ENCODE results near the gene FBXO31.
A peak's percentile ranks its signal among the peaks of the same experiment; 100 is the strongest.

FBXO31 gene

DNA sequence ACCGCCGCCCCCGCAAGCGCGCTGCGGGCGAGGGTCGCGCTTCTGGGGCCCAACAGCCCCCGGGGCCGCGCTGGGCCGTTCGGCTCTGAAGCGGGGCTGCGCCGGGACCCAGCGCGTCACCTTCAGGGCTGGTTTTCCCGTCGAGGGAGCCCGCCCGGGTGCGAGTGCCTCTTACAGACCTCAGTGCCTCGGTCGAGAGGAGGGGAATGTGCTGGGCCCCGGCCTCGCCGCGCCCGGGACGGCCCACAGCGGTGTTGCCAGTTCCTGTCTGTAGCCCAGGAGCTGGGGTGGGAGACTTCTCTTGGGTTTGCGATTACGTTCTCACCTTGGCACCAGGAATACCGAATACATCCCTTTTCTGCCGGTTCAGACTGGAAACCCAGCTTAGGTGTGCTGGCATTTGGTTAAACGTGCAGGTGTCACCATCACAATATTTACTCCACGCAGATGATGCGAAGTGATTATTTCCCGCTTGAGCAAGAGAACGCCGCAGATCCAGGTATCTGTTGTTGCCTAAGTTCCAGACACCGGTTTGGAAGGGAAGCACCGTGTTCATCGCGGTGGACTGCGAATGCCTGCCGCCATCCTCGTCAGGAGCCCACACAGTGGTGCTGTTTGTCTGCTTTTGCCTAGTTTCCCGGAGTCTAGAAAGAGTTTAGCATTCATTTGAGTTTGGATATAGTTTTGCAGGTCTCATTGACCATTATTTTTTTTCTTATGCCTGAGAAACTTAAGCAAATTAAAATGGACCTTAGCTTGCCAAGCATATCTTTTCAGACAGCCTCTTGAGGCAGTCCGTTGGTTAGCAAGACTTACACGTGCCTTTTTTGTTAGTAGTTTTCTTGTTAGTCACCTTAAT is 9.5 kb upstream of the FBXO31 start:
- peak overlapping the region; percentile 48 for H3K4me3 ChIP-seq (replicated peaks; ENCODE audit: insufficient read depth, low read length)
- DNase-seq (ENCODE audit: low read depth in 1 of 2, low spot score in 1 of 2) = no peak
- peak overlapping the region; percentile 43 for H3K27ac ChIP-seq (replicated peaks)
- TF ChIP-seq, protein P1, sequence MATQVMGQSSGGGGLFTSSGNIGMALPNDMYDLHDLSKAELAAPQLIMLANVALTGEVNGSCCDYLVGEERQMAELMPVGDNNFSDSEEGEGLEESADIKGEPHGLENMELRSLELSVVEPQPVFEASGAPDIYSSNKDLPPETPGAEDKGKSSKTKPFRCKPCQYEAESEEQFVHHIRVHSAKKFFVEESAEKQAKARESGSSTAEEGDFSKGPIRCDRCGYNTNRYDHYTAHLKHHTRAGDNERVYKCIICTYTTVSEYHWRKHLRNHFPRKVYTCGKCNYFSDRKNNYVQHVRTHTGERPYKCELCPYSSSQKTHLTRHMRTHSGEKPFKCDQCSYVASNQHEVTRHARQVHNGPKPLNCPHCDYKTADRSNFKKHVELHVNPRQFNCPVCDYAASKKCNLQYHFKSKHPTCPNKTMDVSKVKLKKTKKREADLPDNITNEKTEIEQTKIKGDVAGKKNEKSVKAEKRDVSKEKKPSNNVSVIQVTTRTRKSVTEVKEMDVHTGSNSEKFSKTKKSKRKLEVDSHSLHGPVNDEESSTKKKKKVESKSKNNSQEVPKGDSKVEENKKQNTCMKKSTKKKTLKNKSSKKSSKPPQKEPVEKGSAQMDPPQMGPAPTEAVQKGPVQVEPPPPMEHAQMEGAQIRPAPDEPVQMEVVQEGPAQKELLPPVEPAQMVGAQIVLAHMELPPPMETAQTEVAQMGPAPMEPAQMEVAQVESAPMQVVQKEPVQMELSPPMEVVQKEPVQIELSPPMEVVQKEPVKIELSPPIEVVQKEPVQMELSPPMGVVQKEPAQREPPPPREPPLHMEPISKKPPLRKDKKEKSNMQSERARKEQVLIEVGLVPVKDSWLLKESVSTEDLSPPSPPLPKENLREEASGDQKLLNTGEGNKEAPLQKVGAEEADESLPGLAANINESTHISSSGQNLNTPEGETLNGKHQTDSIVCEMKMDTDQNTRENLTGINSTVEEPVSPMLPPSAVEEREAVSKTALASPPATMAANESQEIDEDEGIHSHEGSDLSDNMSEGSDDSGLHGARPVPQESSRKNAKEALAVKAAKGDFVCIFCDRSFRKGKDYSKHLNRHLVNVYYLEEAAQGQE (IDR thresholded peaks at IDR 0.05; ENCODE audit: insufficient replicate concordance, low read depth) = no peak
- TF ChIP-seq GABPA (IDR thresholded peaks at IDR 0.05; ENCODE audit: low read depth) (no peak), POLR2AphosphoS5 (IDR thresholded peaks at IDR 0.05; ENCODE audit: low read depth) (no peak), SPI1 (IDR thresholded peaks at IDR 0.05; ENCODE audit: borderline replicate concordance, low read depth) (no peak)
- TF ChIP-seq, protein P2, sequence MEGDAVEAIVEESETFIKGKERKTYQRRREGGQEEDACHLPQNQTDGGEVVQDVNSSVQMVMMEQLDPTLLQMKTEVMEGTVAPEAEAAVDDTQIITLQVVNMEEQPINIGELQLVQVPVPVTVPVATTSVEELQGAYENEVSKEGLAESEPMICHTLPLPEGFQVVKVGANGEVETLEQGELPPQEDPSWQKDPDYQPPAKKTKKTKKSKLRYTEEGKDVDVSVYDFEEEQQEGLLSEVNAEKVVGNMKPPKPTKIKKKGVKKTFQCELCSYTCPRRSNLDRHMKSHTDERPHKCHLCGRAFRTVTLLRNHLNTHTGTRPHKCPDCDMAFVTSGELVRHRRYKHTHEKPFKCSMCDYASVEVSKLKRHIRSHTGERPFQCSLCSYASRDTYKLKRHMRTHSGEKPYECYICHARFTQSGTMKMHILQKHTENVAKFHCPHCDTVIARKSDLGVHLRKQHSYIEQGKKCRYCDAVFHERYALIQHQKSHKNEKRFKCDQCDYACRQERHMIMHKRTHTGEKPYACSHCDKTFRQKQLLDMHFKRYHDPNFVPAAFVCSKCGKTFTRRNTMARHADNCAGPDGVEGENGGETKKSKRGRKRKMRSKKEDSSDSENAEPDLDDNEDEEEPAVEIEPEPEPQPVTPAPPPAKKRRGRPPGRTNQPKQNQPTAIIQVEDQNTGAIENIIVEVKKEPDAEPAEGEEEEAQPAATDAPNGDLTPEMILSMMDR (IDR thresholded peaks at IDR 0.05; ENCODE audit: insufficient read depth, low read length) = no peak
- H3K27me3 ChIP-seq (ENCODE audit: insufficient read depth, poor library complexity, severe bottlenecking) = no peaks in the 10 kb centered on the region

DNA sequence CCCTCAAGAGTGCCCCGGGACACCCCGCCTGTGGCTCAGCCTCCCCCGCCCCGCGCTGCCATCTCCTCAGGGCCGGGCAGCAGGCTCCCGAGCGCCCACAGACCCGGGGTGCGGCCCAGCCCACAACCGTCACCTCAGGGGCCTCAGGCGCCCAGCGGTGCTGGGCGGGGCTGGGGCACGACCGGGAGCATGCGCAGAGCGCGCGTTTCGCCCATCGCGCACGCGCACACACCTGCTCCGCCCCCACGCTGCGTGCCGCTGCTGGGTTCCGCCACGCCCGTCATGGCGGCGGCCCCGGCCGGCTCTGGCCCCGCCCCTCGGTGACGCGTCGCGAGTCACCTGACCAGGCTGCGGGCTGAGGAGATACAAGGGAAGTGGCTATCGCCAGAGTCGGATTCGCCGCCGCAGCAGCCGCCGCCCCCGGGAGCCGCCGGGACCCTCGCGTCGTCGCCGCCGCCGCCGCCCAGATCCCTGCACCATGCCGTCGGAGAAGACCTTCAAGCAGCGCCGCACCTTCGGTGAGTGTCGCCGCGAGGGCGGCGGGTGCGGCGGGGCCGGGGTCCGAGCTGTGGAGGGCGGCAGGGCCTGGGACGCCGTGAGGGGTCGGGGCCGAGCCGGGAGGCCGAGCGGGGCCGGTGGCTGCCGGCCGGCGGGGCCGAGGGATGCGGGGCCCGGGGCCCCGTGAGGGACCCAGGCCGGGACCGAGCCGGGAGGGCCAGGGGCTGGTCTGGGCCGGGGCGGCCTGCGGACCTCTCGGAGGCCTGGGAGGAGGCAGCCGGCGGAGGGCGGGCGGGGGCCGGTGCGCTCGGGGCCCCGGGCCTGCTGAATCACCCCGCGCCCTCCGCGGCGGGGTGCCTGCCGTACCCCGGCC is 8.6 kb upstream of the FBXO31 start, which contains the start of gene MAP1LC3B:
MAP1LC3B (plus strand) TSS at position 387 of the 871 bp plus-strand sequence; CDS start at position 479, 92 bp downstream.
- peak within 1 kb of the TSS; percentile 87 for H3K27ac ChIP-seq (replicated peaks)
- no peaks in the 10 kb centered on the region for H3K27me3 ChIP-seq (ENCODE audit: insufficient read depth, poor library complexity, severe bottlenecking)
- TF ChIP-seq SPI1 (IDR thresholded peaks at IDR 0.05; ENCODE audit: borderline replicate concordance, low read depth) (peak; percentile 6; the same call in 1 of the 2 replicates), GABPA (IDR thresholded peaks at IDR 0.05; ENCODE audit: low read depth) (no peak), POLR2AphosphoS5 (IDR thresholded peaks at IDR 0.05; ENCODE audit: low read depth) (peak; percentile 97)
- TF ChIP-seq, protein P1 (IDR thresholded peaks at IDR 0.05; ENCODE audit: insufficient replicate concordance, low read depth) = no peak
- TF ChIP-seq, protein P2 (IDR thresholded peaks at IDR 0.05; ENCODE audit: insufficient read depth, low read length) = no peak
- peak within 1 kb of the TSS; percentile 48 for H3K4me3 ChIP-seq (replicated peaks; ENCODE audit: insufficient read depth, low read length)
- DNase-seq (ENCODE audit: low read depth in 1 of 2, low spot score in 1 of 2) = peak; percentile 68 to 87

DNA sequence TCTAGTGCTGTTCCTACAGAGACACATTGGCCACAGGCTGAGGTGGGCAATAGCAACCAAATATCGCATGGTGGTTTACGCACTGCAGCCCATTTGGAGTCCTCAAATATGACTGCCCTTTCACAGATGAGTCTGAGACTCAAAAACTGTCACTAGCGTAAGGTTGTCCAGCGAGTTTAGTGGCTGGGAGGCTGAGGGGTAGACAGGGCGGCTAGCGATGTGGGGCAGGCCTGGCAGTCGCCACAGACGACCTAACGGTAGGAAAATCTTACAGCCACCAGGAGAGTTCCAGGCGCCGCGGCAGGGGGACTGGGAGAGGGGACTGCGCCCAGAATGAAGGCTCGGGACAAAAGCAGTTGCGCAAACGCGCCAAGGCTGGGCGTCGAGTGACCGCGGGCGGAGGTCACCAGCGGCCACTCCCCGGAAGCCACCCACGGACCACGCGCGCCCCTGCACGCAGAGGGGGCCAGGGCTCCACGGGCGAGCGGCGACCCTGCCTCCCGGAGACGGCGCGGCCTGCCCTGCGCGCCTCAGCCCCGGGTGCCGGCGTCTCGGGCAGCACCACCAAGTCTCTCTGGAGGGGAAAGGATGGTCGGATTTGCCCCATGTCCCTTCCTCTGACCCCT is 7.9 kb upstream of the FBXO31 start:
- Histone ChIP-seq H3K27me3 (ENCODE audit: insufficient read depth, poor library complexity, severe bottlenecking) (no peaks in the 10 kb centered on the region), H3K4me3 (replicated peaks; ENCODE audit: insufficient read depth, low read length) (peak overlapping the region; percentile 37), H3K27ac (replicated peaks) (peak overlapping the region; percentile 87)
- peak in 1 of 2 experiments; percentile 13 for DNase-seq (ENCODE audit: low read depth in 1 of 2, low spot score in 1 of 2)
- no peak for TF ChIP-seq GABPA (IDR thresholded peaks at IDR 0.05; ENCODE audit: low read depth)
- TF ChIP-seq, protein P1 (IDR thresholded peaks at IDR 0.05; ENCODE audit: insufficient replicate concordance, low read depth) = no peak
- TF ChIP-seq, protein P2 (IDR thresholded peaks at IDR 0.05; ENCODE audit: insufficient read depth, low read length) = no peak
- TF ChIP-seq SPI1 (IDR thresholded peaks at IDR 0.05; ENCODE audit: borderline replicate concordance, low read depth) = no peak
- TF ChIP-seq POLR2AphosphoS5 (IDR thresholded peaks at IDR 0.05; ENCODE audit: low read depth) = no peak
